GM21528 (cell line): Measurements from ENCODE around the gene RAET1L.
"Not testable (repeated sequence)": the region's sequence is repeated elsewhere in the genome, so short reads cannot be mapped to it uniquely, and the experiment has no call there.

ENCODE experiments used
- ATAC-seq: cut with Tn5 transposase; IDR thresholded peaks from one replicate; pipeline ENCODE4 v1.9.1; 2021; ENCODE audit warnings: mild to moderate bottlenecking, moderate library complexity; ENCODE audit not compliant: unreplicated experiment, low FRiP score

Gene RAET1L

DNA sequence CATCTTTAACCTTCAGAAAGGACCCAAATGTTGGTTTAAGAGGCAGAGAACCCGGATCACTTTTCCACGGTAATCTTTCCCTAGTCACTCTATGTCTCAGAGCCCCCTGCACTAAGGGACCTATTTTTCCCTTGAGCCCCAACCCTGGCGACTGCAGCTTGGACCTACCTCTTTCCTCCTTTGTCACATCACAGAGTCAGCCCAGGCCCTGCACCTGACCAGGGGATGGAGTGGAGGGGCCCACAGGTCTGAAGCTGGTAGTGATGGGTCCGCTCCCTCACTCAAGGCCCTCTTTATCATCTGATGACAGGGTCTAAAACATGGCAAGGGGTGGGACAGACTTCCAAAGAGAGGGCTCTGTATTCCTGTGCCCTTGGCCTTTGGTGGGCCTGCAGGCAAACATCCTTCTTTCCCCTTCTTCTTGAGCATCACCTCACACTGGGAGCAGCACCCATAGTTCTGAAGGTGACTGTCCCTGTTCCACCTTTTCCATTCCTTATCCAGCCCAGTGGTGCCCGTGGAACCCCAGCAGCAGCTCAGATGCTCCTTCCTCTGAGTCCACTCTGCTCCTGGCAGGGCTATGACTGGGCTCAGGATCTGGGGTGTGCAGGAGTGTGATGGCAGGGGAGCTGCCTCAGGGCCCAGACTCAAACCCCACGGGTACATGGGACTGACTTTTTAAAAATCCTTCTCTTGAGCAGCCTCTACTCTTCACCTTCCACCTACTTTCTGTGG, 6.3 kb downstream of the RAET1L start:
- ATAC-seq, result no peak

DNA sequence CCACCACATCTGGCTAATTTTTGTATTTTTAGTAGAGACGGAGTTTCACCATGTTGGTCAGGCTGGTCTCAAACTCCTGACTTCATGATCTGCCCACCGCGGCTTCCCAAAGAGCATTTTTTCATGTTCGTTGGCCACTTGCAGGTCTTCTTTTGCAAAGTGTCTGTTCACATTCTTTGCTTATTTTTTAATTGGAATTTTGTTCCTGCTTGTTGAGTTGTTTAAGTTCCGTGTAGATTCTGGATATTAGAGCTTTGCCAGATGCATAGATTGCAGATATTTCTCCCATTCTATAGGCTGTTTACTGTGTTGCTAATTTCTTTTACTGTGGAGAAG, 8.2 kb downstream of the RAET1L start:
- not testable (repeated sequence) for ATAC-seq

DNA sequence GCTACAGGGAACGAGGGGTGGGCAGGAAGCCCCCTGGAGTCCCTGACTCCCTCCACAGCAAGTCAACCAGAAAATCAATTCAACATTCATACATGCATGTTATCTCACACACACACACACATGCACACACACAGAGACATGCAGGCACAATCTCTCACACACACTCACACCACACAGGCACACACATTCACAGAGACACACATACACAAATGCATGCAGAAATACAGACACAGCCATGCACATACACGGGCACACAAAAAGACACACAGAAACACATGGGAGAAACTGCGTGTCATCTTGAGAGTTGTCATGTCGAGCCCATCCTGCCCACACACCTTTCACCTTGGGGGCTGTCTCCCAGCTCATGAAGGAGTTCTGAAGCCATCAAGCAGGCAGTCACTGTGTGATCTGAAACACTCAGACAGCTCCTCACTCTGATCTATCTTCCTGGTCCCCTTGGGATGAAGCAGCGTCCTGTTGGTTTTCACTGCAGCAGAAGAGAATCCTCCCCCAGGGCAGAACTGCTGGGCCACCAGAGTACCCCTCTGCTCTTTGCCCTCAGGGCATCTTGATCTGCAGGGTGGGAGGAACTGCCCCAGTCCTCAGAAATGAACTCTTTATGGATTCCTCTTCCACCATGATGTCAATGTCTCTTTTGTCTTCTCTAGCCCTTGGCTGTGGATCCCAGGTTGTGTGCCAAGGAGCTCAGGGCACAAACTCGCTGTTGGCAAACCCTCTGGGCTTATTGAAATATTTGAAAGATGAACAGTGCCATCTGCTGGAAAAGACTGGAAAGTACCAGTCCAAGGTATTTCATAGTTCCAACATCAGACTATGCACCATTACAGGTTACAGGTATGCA, 8.8 kb downstream of the RAET1L start:
- ATAC-seq, result no peak

DNA sequence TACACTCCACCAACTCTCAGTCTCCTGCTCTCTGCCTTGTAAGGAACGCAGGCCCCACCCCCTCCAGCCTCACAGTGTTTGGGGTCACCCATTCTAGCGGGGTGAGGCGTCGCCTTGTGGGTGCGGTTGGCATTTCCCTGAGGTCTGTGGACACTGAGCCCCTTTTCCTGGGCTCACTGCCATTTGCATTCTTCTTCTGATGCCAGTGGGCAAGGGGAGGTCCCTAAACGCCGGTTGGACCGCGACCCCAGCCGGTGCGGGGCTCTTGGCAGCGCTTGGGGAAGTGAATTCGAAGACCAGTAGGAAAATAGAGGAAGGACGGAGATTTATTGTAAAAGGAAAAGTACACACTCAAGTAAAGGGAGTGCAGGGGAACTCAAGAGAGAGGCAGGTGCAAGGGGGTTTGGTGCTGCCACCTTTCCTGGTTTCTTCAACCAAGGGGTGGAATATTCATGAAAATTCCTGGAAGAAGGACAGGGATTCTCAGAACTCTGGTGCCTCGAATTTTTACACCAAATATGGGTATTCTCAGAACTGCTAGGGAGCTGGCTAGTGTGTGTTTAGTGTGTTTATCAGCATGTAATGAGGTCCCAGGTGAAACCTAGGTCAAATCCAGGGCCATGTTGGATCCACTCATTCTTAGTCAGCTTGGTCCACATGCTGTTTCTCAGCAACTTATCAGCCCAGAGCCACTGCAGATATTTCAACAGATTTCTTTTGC, 9.9 kb downstream of the RAET1L start:
- not testable (repeated sequence) for ATAC-seq

DNA sequence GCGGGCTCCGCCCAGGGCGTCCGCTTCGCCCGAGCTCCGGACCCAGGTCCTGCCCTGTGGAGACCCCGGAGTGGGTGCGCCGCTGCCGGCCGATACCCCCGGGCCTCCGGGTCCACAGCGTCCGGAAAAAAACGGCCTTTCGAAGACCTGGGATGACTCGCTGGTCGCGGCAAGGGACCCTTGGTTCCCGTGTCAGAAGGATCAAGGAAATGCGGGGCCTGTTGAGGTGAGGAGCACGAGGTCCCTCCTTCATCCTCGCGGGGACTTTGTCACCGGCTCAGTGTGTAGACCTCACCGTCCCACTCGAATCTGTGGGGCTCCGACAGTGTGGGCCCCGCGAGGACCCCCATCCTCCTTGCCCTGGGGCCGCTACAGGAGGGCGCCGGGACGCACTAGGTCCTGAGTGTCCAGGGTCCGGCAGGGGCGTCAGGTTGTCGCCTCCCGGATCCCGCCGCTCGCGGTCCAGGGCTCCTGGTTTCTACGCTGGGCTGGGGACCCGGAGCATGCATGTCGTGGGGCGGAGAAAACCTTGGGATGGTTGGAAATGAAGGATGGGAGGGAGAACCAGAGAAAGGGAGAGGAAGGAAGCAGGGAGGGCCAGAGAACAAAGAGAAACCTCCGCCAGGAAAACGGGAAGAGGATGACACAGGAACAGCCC, 10.6 kb downstream of the RAET1L start:
- ATAC-seq, result not testable (repeated sequence)

DNA sequence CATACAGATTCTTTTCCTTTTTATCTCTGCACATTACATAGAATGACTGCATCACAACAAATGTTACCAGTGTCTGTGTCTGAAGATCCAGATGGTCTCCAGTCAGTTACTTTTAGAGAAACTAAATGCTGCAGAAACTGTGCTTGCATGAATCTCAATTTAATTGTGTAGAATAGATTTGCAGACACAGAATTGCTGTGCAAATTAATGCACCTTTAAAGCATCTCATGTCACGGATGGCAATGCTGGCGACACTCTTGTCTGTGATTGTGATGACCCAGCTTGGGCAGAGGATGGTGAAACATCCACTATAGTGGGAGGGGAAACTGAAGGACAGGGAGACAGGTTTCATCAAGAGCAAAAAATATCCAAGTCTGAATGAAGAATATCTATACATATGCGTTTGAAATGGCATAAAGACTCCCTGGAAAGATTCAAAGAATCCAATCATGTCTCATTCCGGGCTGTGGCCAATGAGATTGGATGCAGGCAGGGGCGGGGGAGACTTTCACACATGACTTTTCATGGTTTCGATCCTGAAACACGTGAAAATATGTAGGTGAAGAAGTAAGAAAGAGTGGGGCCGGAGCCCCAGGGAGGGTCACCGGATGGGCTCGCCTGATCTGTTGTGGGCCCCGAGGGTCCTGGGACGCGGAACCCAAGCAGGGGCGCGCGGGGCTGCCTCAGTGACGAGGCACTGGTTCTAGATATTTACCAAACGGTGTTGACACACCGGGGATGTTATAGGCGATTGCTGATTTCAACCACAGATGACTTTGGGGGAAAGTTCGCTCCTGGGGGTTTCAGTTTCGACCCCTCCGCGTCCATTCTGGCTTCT, 11.3 kb downstream of the RAET1L start:
- not testable (repeated sequence) for ATAC-seq

DNA sequence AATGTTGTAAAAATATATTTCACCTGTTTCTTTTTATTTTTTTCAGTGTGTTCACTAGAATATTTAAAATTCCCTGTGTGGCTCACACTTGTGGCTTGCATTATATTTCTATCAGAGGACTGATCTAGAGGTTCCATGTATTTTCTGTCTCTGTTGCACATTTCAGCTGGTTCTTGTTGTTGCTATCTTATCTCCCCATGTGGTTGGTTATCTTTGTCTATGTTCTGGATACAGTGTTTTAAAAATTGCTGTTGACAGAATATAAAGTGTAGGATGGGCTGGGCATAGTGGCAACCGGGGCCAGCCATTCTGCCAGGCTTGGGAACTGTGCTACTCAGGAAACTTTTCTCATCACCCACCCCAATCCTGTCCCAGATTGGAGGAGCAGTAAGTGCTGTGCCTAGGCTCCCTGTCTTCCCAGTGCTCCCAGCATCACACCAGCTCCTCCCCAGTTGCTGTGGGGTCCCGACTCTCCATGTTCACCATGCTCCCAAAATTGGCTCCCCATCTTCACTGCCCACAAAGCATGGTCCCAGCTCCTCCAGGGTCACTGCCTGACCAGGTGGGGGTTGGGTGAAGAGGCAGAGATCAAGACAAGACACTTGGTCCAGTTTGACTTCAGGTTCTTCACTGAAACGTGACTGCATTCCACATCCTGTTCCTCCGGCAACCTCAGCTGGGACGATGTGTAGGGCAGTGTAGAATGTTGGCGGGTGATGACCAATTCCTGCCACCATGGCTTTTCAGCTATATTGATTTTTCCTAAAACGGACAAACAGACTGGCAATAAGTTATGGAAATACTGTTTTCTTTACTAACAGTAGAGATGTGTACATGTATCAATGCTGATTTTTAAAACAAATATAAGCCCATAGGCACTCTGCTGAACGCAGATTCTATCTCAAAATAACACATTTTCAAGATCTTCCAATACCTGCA, 12.2 kb downstream of the RAET1L start:
- ATAC-seq, result not testable (repeated sequence)

DNA sequence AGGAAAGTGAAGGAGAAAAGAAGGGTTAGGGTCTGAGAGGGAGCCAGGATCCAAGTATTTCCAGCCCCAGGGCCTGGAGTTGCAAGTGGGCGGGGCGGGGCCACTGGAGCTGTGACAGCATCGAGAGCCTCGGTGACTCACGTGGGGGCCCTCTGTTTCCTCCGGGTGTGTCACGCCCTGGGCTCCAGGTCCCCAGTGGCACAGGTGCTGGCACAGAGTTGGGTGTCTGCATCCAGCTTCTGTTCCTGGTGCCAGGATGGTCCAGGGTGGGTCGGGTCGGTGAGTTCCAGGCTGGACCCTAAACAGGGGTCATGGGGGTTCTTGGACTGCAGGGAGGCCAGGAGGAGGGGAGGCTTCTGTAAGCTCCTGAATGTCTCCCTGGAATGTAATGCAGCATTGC, 16.7 kb downstream of the RAET1L start:
- no peak for ATAC-seq

DNA sequence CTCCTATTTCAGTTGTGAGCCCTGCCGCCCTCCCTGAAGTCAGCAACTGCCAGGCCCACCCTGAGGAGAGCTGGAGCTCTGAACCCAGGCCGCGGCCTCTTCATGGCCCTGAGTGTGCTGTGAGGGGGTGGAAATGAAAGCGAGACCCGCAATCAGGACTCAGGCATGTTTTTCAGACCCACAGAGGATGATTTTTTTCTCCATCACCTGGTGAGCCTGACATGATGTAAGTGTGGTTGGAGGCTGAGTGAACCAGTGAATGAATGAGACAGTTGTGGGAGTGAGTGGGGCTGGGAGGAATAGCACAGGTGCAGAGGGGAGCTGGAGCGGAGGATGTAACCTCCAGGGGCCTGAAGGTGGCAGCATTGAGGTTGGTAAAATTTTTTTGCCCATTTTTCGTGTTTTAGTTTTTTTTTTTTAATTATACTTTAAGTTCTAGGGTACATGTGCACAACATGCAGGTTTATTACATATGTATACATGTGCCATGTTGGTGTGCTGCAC, 18.3 kb downstream of the RAET1L start:
- no peak for ATAC-seq

DNA sequence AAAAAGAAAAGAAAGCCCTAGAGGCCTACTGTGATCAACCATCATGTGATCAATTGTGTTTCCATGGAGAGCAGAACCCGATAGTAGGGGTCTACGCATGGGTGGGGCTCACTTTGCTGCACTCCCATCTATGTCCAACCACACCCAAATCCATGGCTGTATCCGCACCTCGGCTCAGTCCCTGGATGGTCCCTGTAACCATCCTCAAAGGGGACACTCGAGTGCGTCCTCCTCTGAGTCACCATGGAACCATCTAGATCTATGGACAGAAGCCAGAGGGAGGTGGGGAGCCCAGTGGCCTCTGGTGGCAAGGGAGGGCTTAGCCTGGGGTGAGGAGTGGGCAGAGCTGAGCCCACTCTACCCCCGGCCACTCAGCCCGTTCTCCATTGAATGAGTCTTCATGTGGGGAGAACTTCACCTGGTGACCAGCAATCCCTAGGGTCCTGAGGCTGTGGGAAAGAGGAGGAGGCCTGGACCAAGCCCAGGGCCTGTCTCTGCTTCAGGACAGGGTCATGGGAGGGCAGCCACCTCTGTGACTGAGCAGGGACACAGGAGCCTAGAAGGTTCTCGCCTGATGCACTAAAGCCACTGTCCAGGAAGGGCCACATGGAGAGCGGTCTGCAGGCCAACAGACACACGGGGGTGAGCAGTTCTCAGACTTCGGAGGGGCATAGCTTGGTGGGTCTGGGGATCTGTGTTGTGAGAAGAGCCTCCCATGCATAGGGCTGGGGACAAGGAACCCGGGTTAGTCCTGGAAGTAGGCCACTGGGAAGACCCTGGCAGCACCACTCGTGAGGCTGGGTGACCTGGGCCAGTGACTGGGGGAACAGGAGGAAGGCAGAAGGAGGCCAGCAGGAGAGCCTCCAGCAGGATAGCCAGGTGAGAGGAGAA, 19.3 kb downstream of the RAET1L start:
- no peak for ATAC-seq

DNA sequence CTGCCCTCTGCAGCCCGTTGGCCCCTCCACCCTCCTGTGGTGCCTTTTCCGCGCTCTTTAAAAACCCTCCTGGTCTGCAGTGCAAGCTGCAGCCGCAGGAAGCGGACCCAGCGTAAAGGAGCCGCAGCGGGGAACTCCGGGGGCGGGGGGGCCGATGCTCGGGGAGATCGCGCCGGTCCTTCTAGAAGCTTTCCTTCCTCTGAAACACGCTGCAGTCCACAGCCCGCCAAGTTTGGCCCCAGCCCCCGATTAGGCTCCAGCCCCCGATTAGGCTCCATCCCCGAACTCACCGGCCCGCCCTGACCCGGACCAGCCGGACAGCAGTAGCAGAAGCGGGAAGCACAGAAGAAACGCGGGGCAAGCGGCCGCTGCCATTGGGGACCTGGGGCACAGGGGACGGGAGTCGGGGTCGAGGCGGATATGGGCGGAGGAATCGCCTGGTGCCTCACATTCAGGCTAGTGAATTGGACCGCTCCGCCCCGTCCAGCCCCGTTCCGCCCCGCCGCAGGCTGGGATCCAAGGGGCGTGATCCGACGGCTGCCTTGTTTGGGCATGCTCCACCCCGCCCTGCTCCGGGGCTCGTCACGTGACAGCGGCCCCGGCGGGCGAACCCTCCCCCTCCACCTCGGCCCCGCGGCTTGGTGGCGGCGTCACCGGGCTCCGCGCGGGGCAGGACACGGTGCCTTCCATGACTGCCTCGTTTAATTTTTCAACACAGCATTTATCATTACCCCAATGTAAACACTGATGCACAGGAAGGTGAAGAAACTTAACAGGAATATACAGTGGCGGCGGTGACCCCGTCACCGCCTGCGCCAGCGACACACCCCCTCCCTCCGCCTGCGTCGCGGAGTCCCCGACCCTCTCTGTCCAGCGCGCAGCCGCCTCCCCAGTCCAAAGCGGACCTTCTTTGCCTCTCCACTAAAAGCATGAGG, 20.3 kb downstream of the RAET1L start:
- peak; percentile 64 for ATAC-seq

DNA sequence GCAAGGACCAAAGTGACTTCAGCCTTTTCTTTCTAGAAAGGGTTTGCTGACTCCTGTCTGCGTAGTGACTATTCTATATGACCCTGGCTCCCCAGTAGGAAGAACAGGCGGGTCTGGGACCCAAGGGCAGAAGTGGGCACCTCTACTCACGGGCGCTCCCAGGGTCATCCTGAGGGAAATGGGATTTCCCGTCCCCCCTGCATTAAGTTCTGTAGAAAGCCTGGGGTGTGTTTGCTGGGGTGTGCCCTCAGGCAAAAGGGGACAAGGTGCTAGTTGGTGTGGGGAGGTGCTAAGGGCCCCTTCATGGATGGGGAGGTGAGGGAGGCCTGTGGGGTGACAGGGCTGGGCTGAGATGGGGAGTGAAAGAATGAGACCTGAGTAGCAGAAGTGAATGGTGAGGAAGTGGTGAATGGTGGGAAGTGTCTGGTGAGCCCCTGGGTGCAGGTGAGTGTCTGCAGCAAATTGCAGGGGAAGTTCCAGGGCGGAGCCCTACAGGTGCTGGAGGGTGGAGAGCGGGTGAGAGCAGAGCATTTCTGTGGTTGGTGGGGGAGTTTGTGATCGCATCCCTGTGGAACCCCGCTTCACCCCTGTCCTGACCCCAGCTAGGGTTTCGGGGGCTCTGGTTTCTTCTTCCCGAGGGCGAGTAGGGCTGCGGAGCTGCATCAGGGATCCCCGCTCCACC, 21.1 kb downstream of the RAET1L start:
- peak; percentile 28 for ATAC-seq

DNA sequence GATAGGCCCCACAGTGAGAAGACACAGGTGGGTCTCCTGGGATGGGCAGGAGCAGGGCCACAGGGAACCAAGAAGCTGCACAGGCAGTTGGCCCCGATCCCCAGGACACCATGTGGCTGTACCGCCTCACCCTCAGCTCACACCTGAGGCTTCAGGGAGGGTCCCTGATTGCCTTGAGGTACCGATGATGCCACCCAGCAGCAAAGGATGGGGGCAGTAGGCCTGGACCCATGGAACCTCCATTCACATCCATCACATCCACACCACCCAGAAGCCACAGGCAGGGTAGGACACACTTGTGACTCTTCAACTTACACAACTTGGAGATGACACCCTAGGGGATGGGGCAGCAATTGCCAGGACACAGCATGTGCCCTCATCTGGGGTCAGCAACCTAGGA, 21.7 kb downstream of the RAET1L start:
- ATAC-seq, result not testable (repeated sequence)

DNA sequence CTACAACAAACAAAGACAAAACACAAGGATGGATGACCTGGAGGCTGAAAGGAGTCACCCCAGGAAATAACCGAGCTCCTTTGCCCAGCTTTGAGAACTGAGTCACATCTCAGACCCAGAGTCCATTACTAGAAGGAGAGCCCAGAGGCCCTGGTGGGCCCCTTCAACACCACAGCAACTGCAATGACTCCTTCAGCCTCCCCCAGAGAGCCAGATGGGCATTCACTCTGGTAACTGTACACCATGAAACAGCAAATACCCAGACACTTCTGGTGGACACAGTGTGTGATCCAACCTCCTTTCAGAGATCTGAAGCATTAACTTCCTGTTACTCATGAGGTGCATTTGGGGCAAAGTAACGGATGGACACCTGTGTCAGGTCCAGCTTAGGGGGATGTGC, 22.6 kb downstream of the RAET1L start:
- ATAC-seq, result no peak

DNA sequence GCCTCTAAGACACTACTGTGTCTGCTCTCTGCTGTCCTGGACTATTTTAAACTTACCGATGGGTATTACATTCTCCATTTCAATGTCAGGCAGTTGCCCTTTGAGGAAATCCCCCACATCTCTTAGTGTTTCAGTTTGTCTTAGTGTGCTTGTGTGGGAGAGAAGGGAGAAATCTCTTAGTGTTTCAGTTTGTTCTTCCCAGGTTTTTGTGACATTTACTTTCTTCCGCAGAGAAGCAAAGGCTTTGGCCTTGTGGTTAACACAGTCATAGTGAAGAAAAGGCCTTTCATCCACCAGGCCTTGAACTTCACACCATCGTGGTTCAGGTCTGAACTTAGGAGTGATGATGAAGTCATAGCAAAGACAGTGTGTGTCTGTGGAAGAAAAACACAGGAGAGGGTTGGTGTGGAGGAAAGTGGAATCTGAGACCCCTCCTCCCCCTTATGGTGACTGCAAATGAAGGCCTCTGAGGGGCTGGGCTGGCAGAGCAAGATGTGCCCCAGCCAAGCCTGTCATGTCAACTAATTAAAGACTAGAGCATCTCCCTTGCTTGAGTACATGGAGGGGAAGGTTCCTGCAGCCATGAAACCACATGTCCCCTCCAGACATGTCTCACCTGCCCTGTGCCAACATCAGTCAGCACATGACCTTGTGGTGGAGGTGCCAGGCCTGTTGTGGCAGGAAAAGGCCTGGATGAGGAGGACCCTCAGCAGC, 23.9 kb downstream of the RAET1L start:
- ATAC-seq, result no peak
